ENCODE data around the gene PROCA1.

DNA sequence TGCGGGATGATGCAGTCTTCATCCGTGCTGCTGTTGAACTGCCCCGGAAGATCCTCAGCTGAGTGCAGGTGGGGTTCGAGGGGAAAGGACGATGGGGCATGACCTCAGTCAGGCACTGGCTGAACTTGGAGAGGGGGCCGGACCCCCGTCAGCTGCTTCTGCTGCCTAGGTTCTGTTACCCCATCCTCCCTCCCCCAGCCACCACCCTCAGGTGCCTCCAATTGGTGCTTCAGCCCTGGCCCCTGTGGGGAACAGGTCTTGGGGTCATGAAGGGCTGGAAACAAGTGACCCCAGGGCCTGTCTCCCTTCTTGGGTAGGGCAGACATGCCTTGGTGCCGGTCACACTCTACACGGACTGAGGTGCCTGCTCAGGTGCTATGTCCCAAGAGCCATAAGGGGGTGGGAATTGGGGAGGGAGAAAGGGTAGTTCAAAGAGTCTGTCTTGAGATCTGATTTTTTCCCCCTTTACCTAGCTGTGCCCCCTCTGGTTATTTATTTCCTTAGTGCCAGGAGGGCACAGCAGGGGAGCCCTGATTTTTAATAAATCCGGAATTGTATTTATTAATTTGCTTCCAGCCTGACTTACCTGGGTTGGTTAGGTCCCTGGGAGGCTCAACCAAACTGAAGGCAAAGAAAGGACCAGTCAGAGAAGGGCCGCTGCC is 38.0 kb upstream of the PROCA1 start:
- TF ChIP-seq CTCF (IDR thresholded peaks at IDR 0.05; ENCODE audit: low read depth, low read length) (no peak), EZH2phosphoT487 (IDR thresholded peaks at IDR 0.05; ENCODE audit: low read depth) (no peak)

All from OCI-LY3 (cell line).